HUES6 (cell line): ENCODE measurements around the gene HTR3B.

Experiments
- H3K27ac ChIP-seq: 2 replicates; pipeline ENCODE4 v1.7.0; 2013; ENCODE audit warnings: low read depth, mild to moderate bottlenecking, low read length, inconsistent platforms
- H3K27me3 ChIP-seq: 2 replicates; pipeline ENCODE4 v1.6.1; 2013; ENCODE audit warnings: low read length; ENCODE audit not compliant: control insufficient read depth, insufficient read depth
- H3K36me3 ChIP-seq: 2 replicates; pipeline ENCODE4 v1.6.1; 2013; ENCODE audit warnings: low read length; ENCODE audit not compliant: control insufficient read depth, insufficient read depth
- H3K4me1 ChIP-seq: 2 replicates; pipeline ENCODE4 v1.6.1; 2013; ENCODE audit warnings: low read length; ENCODE audit not compliant: control insufficient read depth, insufficient read depth
- H3K4me3 ChIP-seq: 2 replicates; pipeline ENCODE4 v1.5.1; 2013; ENCODE audit warnings: low read depth, low read length
- H3K9ac ChIP-seq: one replicate; pipeline ENCODE4 v1.6.1; 2013; ENCODE audit warnings: mild to moderate bottlenecking, low read length
- H3K9me3 ChIP-seq: 2 replicates; pipeline ENCODE4 v1.6.1; 2013; ENCODE audit warnings: low read depth, low read length; ENCODE audit not compliant: control insufficient read depth, insufficient read depth

HTR3B gene

GRCh38 chr11:113991718-113992458, 87.3 kb downstream of the HTR3B start:
- Histone ChIP-seq H3K9ac (no peak overlapping the region), H3K36me3 (no peaks in the 10 kb centered on the region), H3K27ac (no peak overlapping the region), H3K27me3 (peaks cover 6% of the 10 kb centered on the region; the same call in 1 of the 2 replicates), H3K4me1 (peaks cover 11% of the 10 kb centered on the region), H3K4me3 (no peak overlapping the region), H3K9me3 (no peaks in the 10 kb centered on the region)

- H3K27ac ChIP-seq: no peak overlapping the region
- H3K4me3 ChIP-seq: no peak overlapping the region
- no peaks in the 10 kb centered on the region for H3K36me3 ChIP-seq
- peaks cover 9% of the 10 kb centered on the region; the same call in 1 of the 2 replicates for H3K27me3 ChIP-seq
- peaks cover 11% of the 10 kb centered on the region for H3K4me1 ChIP-seq
- no peak overlapping the region for H3K9ac ChIP-seq
- no peaks in the 10 kb centered on the region for H3K9me3 ChIP-seq
Measured at GRCh38 chr11:113992459-113993110, 88.0 kb downstream of the HTR3B start.

GRCh38 chr11:113994077-113994954, 89.7 kb downstream of the HTR3B start:
- Histone ChIP-seq H3K4me3 (no peak overlapping the region), H3K9me3 (no peaks in the 10 kb centered on the region), H3K27ac (no peak overlapping the region), H3K9ac (no peak overlapping the region), H3K36me3 (no peaks in the 10 kb centered on the region), H3K4me1 (peaks cover 11% of the 10 kb centered on the region), H3K27me3 (peaks cover 9% of the 10 kb centered on the region; the same call in 1 of the 2 replicates)
